CD14-positive monocyte (primary cell): ENCODE results near the gene LRRC4C. TPM values are rescaled to one million over a fixed set of nuclear protein-coding genes. Genes with fewer than 3 reads are reported as not detected.

ENCODE experiments used
- DNase-seq, 3 donors: peaks; one replicate each; pipeline ENCODE4 v3.0.0-alpha.2; 2011 to 2022
- H2AFZ ChIP-seq: 2 replicates; pipeline ENCODE4 v1.6.0; 2012; ENCODE audit warnings: mild to moderate bottlenecking, low read depth, low read length, inconsistent platforms; ENCODE audit not compliant: insufficient read depth, poor library complexity, severe bottlenecking
- H3K27ac ChIP-seq, 2 donors: 1 replicate in 1 of 2; 2 replicates in 1 of 2; pipeline ENCODE4 v1.5.1; 2012 to 2013; ENCODE audit warnings: low read length in 2 of 2, control low read depth in 1 of 2, inconsistent platforms in 1 of 2, low read depth in 1 of 2, mild to moderate bottlenecking in 1 of 2
- H3K27me3 ChIP-seq, 2 donors: one replicate each; pipeline versions ENCODE4 v1.6.0 to v1.6.1; 2011 to 2013; ENCODE audit warnings: low read length in 2 of 2; ENCODE audit not compliant: control insufficient read depth in 2 of 2, insufficient read depth in 2 of 2
- H3K36me3 ChIP-seq, 2 donors: replicated peaks in 1 of 2; 1 replicate in 1 of 2; 2 replicates in 1 of 2; pipeline versions ENCODE4 v1.5.1 to v1.6.1; 2012 to 2013; ENCODE audit warnings: low read length in 2 of 2, control low read depth in 1 of 2, inconsistent platforms in 1 of 2, mild to moderate bottlenecking in 1 of 2; ENCODE audit not compliant: insufficient read depth in 2 of 2, control insufficient read depth in 1 of 2
- H3K4me1 ChIP-seq, 2 donors: 1 replicate in 1 of 2; 2 replicates in 1 of 2; pipeline versions ENCODE4 v1.5.1 to v1.6.1; 2012 to 2013; ENCODE audit warnings: low read length in 2 of 2, control low read depth in 1 of 2, inconsistent platforms in 1 of 2, mild to moderate bottlenecking in 1 of 2, moderate library complexity in 1 of 2; ENCODE audit not compliant: insufficient read depth in 2 of 2, control insufficient read depth in 1 of 2
- H3K4me2 ChIP-seq: replicated peaks from 2 replicates; pipeline ENCODE3; 2012; ENCODE audit warnings: low read length, moderate library complexity, mild to moderate bottlenecking; ENCODE audit not compliant: poor library complexity, severe bottlenecking; ENCODE audit errors: extremely low read depth
- H3K4me3 ChIP-seq, 3 experiments: fragments of 200-600 bp in 1 of 3; sonication (generic) in 1 of 3; replicated peaks in 1 of 3; 1 replicate in 2 of 3; 2 replicates in 1 of 3; pipeline ENCODE4 v1.5.1; 2011 to 2013; ENCODE audit warnings: low read length in 3 of 3, mild to moderate bottlenecking in 3 of 3, control low read depth in 2 of 3, low read depth in 2 of 3, inconsistent platforms in 1 of 3, moderate library complexity in 1 of 3
- H3K79me2 ChIP-seq: 2 replicates; pipeline ENCODE4 v1.6.0; 2012; ENCODE audit warnings: mild to moderate bottlenecking, control low read depth, inconsistent platforms, low read length, moderate library complexity; ENCODE audit not compliant: insufficient read depth
- H3K9ac ChIP-seq: 2 replicates; pipeline ENCODE4 v1.6.0; 2017; ENCODE audit warnings: low read length, mild to moderate bottlenecking; ENCODE audit not compliant: insufficient read depth, poor library complexity, severe bottlenecking
- H3K9me3 ChIP-seq, 2 donors: replicated peaks in 1 of 2; 1 replicate in 1 of 2; 2 replicates in 1 of 2; pipeline versions ENCODE4 v1.5.1 to v1.6.1; 2012 to 2013; ENCODE audit warnings: low read length in 2 of 2, control low read depth in 1 of 2; ENCODE audit not compliant: control insufficient read depth in 1 of 2, insufficient read depth in 1 of 2
- H4K20me1 ChIP-seq: 2 replicates; pipeline ENCODE4 v1.6.0; 2012; ENCODE audit warnings: mild to moderate bottlenecking, low read length, control low read depth, moderate library complexity; ENCODE audit not compliant: insufficient read depth
- H3K27ac Mint-ChIP-seq, 7 donors: one replicate each; pipeline ENCODE4 v1.8.0; 2020; ENCODE audit warnings: mild to moderate bottlenecking in 7 of 7, mixed read lengths in 7 of 7, moderate library complexity in 6 of 7, inconsistent platforms in 2 of 7
- H3K27me3 Mint-ChIP-seq, 3 donors: one replicate each; pipeline ENCODE4 v1.8.0; 2021 to 2022; ENCODE audit warnings: low read depth in 3 of 3, mild to moderate bottlenecking in 3 of 3, mixed read lengths in 3 of 3, moderate library complexity in 3 of 3, inconsistent platforms in 1 of 3
- H3K36me3 Mint-ChIP-seq, 2 donors: one replicate each; pipeline ENCODE4 v1.8.0; 2020; ENCODE audit warnings: mixed read lengths in 2 of 2, inconsistent platforms in 1 of 2, mild to moderate bottlenecking in 1 of 2
- H3K4me1 Mint-ChIP-seq: one replicate; pipeline ENCODE4 v1.8.0; 2020; ENCODE audit warnings: mild to moderate bottlenecking, mixed read lengths
- H3K4me3 Mint-ChIP-seq, 2 donors: one replicate each; pipeline ENCODE4 v1.8.0; 2020; ENCODE audit warnings: mild to moderate bottlenecking in 2 of 2, mixed read lengths in 2 of 2, moderate library complexity in 1 of 2
- H3K9me3 Mint-ChIP-seq, 7 donors: one replicate each; pipeline ENCODE4 v1.8.0; 2020 to 2022; ENCODE audit warnings: mixed read lengths in 7 of 7, mild to moderate bottlenecking in 6 of 7, moderate library complexity in 6 of 7, inconsistent platforms in 2 of 7
- CTCF ChIP-seq: fragments of 200-600 bp; IDR thresholded peaks from one replicate; pipeline ENCODE4 v1.8.0; 2022; ENCODE audit warnings: antibody characterized with exemption, mild to moderate bottlenecking
- WGBS: methylation state at CpG from one replicate; pipeline ENCODE4 v1.1.5; 2013; ENCODE audit warnings: missing lambda C conversion rate; ENCODE audit not compliant: insufficient coverage; 5-methylcytosine and 5-hydroxymethylcytosine counted together
- intact Hi-C, 2 donors: fragments of 100-400 bp; cut with micrococcal nuclease; formaldehyde crosslinking; loops; one replicate each; pipeline versions ENCODE4 v1.15.0 to v1.15.1; 2023
- polyA plus RNA-seq, 3 donors: library from polyadenylated mRNA; depleted of rRNA in 1 of 3; unstranded in 2 of 3; stranded (reverse) in 1 of 3; fragments of 300-500 nt in 2 of 3; fragments of >200 nt in 1 of 3; fragmentation: Illumina TruSeq in 2 of 3; gene quantifications; 1 replicate in 2 of 3; 2 replicates in 1 of 3; pipeline ENCODE4 v1.2.3, GENCODE V29; 2012 to 2021

LRRC4C gene
- polyA plus RNA-seq, 3 donors: not detected

DNA sequence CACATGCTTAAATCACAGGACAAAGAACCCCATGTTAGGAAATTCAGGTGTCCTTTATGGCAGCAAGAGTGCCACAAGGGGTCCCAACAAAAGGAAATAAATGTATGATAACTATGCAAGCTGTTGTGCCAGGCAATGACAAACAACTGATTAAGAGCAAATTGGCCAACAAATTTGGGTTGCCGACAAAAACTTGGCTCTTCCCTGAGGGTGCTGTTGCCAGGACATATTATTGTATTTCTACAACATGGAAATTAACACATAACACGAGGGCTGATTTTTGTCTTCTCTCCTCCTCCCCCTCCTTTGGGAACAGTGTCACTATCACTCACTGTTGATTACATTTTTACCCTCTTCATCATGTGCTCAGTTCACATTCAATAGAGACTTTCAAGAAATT is 56.0 kb downstream of the LRRC4C start:
- no peak for TF ChIP-seq CTCF
- no peak overlapping the region for H3K4me3 Mint-ChIP-seq
- Histone ChIP-seq H3K27ac (no peak overlapping the region), H3K4me1 (no peaks in the 10 kb centered on the region), H3K9ac (no peak overlapping the region), H3K27me3 (no peaks in the 10 kb centered on the region), H3K4me2 (no peak overlapping the region), H4K20me1 (no peaks in the 10 kb centered on the region), H3K36me3 (no peaks in the 10 kb centered on the region), H3K79me2 (no peaks in the 10 kb centered on the region), H3K9me3 (no peaks in the 10 kb centered on the region), H3K4me3 (no peak overlapping the region), H2AFZ (no peak overlapping the region)
- no peaks in the 10 kb centered on the region for H3K27me3 Mint-ChIP-seq
- no peak overlapping the region for H3K27ac Mint-ChIP-seq
- intact Hi-C loops: no loop called here
- no peak for DNase-seq
- no peaks in the 10 kb centered on the region for H3K9me3 Mint-ChIP-seq
- H3K36me3 Mint-ChIP-seq: no peaks in the 10 kb centered on the region
- H3K4me1 Mint-ChIP-seq: no peaks in the 10 kb centered on the region
- no CpG with 5 or more reads among the region's 2 CpGs for WGBS

DNA sequence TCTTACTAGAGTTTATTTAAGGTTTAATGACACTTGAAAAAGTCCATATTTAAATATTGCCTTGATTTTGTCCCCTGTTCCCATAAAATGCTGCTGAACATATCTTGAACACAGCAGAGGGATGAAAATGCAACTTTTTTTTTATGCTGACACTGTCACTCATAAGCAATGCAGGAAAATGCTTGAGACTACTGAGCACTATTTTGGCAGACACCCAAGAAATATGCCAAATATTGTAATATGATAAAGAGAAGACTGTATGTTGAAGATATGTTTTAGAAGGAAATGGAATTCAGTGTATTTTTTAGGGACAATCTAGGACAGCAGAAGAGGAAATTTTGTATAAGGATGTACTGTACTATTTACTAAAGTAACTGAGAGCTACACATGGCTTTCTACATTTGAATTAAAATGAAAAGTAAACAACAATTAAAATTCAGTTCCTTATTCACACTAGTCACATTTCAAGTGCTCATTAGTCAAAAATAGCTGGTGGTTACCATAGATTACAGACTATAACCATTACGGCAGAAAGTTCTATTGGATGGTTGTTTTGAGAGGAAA is 58.6 kb downstream of the LRRC4C start:
- no peaks in the 10 kb centered on the region for H3K9me3 Mint-ChIP-seq
- WGBS: no CpG with 5 or more reads among the region's 1 CpG
- intact Hi-C loops: no loop called here

More for the DNA sequence above, 58.6 kb downstream of the LRRC4C start:
- DNase-seq: no peak
- no peak for TF ChIP-seq CTCF
- Histone ChIP-seq H3K4me2 (no peak overlapping the region), H3K4me3 (no peak overlapping the region), H3K27ac (no peak overlapping the region), H2AFZ (no peak overlapping the region), H3K9me3 (no peaks in the 10 kb centered on the region), H3K9ac (no peak overlapping the region), H3K79me2 (no peaks in the 10 kb centered on the region), H3K4me1 (no peaks in the 10 kb centered on the region), H3K27me3 (no peaks in the 10 kb centered on the region), H4K20me1 (no peaks in the 10 kb centered on the region), H3K36me3 (no peaks in the 10 kb centered on the region)
- Mint-ChIP-seq H3K4me3 (no peak overlapping the region), H3K27ac (no peak overlapping the region), H3K4me1 (no peaks in the 10 kb centered on the region), H3K36me3 (no peaks in the 10 kb centered on the region), H3K27me3 (no peaks in the 10 kb centered on the region)
